HG03439 (cell line): ENCODE data around the gene RAMP1.
"Not testable (repeated sequence)": the region's sequence is repeated elsewhere in the genome, so short reads cannot be mapped to it uniquely, and the experiment has no call there.

Experiments
- ATAC-seq: cut with Tn5 transposase; IDR thresholded peaks from one replicate; pipeline ENCODE4 v1.9.1; 2021; ENCODE audit warnings: mild to moderate bottlenecking, moderate library complexity; ENCODE audit not compliant: unreplicated experiment

Gene RAMP1

DNA sequence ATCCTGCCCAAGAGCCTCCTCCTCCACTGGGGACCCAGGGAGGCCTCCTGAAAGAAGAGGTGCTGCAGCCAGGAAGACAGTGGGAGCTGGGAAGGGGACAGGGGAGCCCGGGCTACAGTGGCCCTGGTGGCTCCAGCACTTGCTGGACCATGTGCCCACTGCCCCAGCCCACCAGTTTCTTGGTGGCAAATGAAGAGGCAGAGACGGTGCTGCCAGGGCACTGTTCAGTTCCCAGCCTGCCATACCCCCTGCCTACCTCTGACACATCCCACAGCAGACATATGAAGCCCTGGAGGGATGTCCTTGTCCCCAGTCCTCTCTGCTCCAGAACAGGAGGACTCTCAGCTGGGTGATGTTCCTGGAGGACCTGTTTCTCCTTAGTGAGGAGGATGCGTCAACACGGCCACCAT lies 3.7 kb downstream of the RAMP1 start:
- ATAC-seq = no peak

DNA sequence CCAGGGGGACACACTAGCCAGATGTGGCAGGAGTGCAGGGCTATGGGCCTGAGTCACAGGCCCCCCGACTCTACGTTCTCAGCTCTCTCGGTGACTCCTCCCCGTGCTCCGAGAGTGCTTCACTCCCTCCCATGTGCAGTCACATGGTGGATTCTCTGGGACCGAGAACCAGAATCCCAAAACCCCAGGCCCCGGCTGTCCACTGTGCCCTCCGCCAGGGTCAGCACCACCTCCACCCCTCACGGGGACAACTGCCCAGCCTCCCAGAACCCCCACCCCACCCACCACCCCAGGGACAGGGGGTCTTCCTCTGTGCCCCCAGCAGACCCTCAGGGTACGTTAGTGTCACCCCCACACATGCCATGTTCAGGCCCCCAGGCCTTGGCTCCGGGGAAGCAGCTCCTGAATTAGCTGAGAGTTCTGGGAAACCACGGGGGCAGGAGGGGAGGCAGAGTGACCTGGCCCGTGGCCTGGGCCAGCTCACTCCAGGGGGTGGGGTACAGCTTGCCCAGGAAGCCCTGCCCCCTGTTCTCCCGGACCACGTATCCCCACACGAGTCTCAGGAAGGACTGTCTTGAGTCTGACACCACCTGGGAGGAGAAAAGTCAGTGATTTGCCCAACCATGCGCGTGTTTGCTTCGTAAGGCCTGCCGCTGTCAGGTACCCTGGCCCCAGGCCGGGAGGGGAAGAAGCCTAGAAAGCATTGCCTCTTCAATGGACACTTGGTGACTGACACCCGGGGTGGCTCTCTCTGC lies 4.4 kb downstream of the RAMP1 start:
- no peak for ATAC-seq

GRCh38 chr2:237864444-237864931 lies 5.1 kb downstream of the RAMP1 start:
- ATAC-seq = no peak

DNA sequence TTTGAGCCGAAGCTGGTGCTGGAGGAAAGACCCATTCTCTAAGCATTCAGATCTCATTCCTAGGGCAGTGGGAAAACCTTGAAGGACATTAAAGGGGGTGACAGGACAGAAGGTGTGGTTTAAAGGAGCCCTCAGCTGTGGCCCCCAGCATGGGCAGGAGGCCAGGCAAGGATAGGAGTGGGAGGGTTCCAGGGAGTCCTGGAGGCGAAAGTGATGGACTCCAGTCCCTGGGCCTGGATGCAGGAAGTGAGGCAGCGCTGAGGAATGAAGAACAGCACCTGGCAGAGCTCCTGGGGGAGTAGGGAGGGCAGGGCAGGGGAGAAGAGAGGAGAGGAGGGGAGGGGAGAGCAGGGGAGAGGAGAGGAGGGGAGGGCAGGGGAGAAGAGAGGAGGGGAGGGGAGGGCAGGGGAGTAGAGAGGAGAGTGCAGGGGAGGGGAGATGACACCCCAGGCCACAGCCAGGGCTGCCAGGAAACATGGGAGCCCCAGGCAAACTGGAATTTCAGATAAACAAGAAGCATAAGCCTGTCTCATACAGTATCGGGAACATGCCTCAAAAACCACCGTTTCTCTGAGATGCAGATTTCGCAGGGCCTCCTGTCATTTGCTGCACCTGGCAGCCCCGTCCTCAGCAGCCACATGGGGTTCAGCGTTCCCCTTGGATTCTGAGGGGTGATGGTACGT lies 5.7 kb downstream of the RAMP1 start:
- ATAC-seq = no peak

DNA sequence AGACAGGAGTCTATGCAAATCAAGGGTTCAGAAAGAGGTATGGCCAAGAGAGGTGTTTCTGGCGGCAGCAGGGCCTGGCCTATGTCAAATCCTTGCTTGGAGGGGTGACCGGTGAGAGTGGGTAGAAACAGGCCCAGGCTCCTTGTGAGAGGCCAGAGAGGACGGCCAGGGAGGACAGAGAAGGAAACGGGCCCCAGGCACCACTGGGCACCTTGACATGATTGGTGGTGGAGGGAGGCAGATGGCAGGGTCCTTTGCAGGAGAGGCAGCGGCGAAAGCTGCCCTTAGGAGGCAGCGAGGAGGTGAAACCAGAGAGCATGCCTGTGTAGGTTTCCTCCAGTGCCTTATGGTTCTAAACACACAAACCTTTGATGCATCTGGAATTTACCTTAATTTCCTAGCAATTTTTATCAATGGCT lies 6.2 kb downstream of the RAMP1 start:
- no peak for ATAC-seq

DNA sequence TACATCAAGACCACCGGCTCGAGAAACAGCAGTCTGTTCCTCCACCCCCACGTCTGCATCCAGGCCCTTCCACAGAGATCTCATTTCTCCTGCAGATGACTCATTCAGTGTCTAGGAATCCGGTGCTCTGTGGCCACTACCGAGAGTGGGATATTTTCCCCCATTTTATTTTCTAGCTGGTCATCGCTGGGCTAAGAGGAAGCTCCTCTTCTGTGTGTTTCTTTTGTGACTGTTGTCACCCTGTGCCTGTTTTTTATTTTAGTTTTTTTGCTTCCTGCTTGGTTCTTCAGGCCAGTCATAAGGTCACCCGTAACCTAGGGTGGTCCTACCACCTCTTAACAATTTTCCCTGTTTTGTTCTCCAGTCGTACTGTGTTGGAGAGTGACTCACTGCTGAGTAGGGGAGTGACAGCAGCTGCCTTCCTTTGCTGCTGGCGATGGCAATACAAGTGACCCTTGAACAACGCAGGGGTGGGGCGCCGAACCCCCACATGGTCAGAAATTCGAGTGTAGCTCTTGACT lies 6.7 kb downstream of the RAMP1 start:
- no peak for ATAC-seq

DNA sequence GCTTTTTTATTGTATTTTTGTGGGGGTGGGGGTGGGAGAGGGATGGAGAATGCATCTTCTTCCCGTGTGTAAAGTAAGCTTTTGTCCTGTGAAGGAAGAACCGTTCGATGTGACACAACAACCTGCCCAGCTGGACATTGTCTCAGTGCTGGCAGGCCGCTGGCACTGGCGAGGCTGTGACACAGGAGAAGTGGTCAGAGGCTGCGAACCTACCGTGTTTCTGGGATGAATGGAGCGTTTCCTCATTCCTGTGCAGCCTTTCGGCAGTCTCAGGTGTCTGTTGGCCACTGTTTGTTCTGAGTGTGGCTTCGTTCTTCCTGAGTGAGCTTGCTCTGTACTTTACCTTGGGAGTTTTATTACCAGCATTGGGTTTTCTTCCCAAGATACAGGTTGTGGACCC lies 8.0 kb downstream of the RAMP1 start:
- no peak for ATAC-seq

DNA sequence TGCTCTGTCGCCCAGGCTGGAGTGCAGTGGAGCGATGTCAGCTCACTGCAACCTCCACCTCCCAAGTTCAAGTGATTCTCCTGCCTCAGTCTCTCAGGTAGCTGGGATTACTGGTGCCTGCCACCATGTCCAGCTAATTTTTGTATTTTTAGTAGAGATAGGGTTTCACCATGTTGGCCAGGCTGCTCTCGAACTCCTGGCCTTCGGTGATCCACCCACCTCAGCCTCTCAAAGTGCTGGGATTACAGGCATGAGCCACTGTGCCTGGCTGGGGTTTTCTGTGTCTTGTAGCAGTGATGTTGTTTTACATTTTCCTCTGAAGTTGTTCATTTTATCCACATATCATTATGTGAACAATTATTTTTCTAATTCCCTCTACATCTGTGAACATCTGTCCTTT lies 8.7 kb downstream of the RAMP1 start:
- not testable (repeated sequence) for ATAC-seq

DNA sequence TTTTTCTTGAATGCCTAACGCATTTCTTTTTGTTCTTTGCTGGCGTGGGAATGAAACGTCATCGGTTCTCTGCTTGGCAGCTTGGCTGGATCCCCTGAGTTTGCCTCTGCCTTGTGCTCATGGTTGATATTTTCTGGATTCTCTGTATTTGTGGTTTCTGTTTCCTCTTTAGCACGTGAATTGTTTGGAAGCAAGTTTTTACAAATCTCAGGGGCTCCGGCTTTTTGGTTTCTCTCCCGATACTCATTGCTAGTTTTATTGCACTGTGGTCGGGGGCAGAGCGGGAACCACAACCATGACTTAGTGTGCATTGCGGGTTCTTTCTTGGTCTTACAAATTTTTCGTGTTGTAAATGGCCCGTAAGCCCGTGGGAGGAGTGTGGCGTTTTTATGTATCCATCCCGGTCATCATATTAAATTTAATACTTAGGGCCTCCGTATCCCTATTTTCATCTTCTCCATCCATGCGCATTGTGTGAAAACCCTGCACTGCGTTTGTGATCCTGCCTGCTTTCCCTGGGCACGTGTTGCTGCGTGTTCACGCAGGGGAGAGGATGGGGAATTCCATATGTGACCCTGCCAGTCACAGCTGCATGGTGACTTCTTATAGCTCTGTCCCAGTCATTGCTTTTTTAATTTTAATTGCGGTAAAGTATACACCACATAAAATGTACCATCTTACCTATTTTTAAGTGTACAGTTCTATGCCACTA lies 9.4 kb downstream of the RAMP1 start:
- ATAC-seq = no peak

- ATAC-seq = no peak
These were observed 10.1 kb downstream of the RAMP1 start for GRCh38 chr2:237869343-237870102.

GRCh38 chr2:237870126-237870525 lies 10.7 kb downstream of the RAMP1 start:
- no peak for ATAC-seq

DNA sequence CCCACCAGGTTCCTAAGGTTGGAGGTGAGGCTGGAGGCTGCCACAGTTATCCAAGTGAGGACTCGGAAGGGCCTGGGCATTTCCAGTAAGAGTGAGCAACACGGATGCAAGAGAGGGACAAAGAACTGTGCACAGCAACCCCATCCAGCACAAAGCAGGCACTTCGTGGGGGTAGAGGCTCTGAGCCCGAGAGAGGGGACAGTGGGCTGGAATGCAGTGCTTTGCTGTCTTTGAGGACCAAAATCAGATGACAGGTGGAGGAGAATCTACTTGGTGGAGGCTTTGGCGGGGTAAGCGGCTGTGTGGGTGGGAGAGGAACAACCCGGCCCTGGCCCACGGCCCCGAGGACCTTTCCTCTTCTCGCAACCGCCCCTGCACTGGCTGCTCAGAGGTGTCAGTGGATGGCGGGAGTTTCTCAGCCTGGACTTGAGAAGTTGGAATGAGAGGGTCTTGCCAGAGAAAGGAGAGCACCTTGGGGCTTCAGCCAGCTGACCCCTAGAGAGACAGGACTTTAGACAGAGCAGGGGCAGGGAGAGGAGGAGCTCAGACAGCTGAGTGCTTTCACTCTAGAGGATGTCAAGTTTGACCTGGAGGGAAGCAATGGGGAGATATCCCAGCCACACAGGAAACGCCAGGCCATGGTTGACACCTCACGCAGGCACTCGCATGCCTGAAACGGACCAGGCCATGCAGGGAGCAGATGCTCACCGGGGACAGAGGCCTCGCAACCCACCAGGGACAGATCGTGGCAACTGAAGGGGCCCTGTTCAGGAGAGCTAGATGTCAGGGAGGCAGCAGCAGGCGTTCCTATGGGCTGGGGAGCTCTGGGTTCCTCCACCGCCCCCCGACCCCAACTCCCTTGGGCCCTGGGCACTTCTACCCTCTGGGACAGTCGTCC lies 11.6 kb downstream of the RAMP1 start:
- ATAC-seq = no peak

- no peak for ATAC-seq
These were observed 12.9 kb downstream of the RAMP1 start for GRCh38 chr2:237872178-237872887.

DNA sequence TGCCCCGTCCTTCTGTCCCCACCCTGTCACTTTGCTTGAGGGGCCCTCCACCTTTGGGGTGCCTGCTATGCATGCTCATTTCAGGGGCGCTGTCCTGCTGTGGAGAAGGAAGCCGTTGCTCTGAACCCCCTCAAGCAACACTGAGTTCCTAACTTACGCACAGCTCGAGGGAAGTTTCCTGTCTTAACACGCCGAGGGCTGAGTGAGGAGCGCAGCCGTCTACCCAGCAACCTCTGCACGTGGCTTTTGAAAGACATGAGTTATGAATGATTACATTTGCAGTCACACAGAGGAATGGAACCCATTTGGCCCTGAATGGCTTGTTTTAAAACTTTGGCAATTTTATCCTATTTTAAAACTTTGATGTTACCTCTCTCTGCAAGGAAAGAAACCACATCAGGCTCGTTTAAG lies 14.0 kb downstream of the RAMP1 start:
- ATAC-seq = no peak

DNA sequence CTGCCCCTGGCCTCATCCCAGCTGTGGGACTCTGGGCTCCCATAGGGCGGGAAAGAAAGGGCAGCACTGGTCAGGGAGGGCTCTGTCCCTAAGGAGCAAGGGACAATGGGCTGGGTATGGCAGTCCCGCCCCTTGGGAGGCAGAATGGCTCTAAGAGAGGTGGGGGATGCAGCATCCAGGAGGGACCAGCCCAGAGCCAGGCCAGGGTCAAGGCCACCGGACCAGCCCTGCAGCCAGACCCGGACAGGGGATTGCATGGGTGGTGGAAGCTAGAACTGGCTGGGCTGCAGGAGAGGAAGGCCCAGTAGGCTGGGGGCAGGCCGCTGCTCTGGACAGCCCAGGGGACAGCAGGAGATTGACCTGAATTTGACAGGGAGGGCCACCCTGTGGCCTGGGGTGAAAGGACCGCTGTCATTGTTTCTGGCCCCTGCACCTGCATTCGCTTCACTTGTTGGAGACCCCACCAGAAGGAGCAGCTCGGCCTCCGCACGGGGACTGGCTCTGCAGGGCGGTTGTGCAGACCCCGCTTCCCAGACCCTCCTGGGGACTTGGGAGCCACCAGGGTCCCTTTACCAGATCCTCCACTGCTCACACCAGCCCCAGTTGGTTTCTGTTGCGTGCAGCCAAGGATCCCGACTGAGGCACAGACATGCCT lies 14.6 kb downstream of the RAMP1 start:
- ATAC-seq = no peak

GRCh38 chr2:237874585-237875161 lies 15.2 kb downstream of the RAMP1 start:
- no peak for ATAC-seq

DNA sequence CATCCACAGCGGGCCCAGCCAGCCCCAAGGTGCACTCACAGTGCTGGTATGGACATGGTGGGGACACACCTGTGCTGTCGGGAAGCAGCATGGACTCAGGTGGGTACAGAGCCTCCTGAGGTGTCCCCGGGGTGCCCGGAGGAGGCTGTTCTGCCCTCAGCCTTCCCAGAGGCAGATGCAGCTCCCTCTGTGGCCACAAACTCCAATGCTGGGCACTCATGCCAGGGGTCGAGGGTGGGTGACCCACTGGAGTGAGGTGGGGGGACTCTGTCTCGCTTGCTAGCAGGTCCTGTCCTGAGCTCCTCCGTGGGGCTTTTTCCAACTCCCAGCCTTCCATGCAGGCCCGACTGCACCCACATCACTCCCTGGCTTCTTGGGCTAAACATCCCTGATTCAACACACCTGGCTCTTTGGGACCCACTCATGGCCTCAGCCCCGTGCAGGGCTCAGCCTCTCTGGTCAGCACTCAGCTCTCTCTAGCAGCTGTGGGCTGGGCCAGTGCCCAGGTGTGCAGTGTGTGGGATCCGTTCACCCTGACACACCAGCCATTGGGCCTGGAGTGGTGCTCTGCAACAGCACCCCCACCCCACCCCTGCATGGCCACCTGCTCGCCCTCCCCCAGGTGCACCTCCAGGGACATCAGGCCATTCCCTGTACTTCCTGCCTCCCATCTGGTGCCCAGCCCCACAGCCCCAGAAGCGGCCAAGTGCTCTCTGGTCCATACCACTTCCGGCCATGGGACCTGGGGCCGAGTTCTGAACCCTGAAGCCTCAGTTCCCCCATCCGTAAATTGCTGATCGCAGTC lies 16.0 kb downstream of the RAMP1 start:
- ATAC-seq = no peak
